Measurements from ENCODE around the gene PSME3IP1.

- TF ChIP-seq BHLHE40 (IDR thresholded peaks at IDR 0.05; ENCODE audit: low read depth, low read length) (no peak), RCOR1 (IDR thresholded peaks at IDR 0.05; ENCODE audit: insufficient replicate concordance, low read length) (no peak), CTCF (conservative IDR thresholded peaks at IDR 0.05; ENCODE audit: low read depth, low read length) (no peak), POLR2A (IDR thresholded peaks at IDR 0.05; ENCODE audit: low read depth, low read length) (no peak), FOS (IDR thresholded peaks at IDR 0.05; ENCODE audit: low read depth, low read length) (no peak)
Measured at GRCh38 chr16:57165483-57165882, 20.4 kb downstream of the PSME3IP1 start.
